Gastrocnemius medialis (tissue), 4 donors: Measurements from ENCODE around the gene CACNA1G.

Experiments
- POLR2A ChIP-seq, 2 donors: fragments of 450-650 bp; IDR thresholded peaks; one replicate each; pipeline ENCODE4 v1.6.1; 2017; ENCODE audit warnings: antibody characterized with exemption in 2 of 2, mild to moderate bottlenecking in 2 of 2, moderate library complexity in 2 of 2
- TF ChIP-seq, protein P1 (sequence below), 5 experiments: fragments of 450-650 bp in 3 of 5; fragments of 200-600 bp in 2 of 5; sonication (generic) in 2 of 5; IDR thresholded peaks in 4 of 5; conservative IDR thresholded peaks in 1 of 5; 1 replicate in 4 of 5; 2 replicates in 1 of 5; pipeline ENCODE4 v1.5.1; 2016 to 2019; ENCODE audit warnings: antibody characterized with exemption in 5 of 5, mild to moderate bottlenecking in 3 of 5, moderate library complexity in 3 of 5

DNA sequence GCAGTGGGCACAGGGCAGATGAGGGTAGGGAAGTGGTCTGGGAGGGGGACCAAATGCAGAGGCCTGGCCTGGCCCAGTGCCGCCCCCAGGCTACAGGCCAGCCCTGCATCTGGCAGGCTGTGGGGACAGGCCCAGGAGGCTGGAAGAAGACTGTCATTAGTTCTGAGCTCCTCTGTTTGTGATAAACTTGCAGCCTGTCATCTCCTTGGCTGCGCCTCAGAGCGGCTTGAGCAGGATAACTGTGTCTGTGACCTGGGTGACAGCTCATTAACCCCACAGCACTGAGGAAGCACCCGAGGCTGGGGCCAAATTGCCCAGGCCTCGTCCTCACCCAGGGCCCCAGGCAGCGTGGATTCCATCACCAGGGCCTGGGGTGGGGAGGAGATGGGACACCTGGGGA lies 98.1 kb downstream of the CACNA1G start:
- TF ChIP-seq, protein P1, sequence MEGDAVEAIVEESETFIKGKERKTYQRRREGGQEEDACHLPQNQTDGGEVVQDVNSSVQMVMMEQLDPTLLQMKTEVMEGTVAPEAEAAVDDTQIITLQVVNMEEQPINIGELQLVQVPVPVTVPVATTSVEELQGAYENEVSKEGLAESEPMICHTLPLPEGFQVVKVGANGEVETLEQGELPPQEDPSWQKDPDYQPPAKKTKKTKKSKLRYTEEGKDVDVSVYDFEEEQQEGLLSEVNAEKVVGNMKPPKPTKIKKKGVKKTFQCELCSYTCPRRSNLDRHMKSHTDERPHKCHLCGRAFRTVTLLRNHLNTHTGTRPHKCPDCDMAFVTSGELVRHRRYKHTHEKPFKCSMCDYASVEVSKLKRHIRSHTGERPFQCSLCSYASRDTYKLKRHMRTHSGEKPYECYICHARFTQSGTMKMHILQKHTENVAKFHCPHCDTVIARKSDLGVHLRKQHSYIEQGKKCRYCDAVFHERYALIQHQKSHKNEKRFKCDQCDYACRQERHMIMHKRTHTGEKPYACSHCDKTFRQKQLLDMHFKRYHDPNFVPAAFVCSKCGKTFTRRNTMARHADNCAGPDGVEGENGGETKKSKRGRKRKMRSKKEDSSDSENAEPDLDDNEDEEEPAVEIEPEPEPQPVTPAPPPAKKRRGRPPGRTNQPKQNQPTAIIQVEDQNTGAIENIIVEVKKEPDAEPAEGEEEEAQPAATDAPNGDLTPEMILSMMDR (IDR thresholded peaks at IDR 0.05 in 4 of 5, conservative IDR thresholded peaks at IDR 0.05 in 1 of 5): no peak
- no peak for TF ChIP-seq POLR2A (IDR thresholded peaks at IDR 0.05)
